GM12878 (cell line): ENCODE results near the gene MAGEH1. TPM values are rescaled to one million over a fixed set of nuclear protein-coding genes. Genes with fewer than 3 reads are reported as not detected.
"Not testable (repeated sequence)": the region's sequence is repeated elsewhere in the genome, so short reads cannot be mapped to it uniquely, and the experiment has no call there.

Source experiments
- ATAC-seq: fragments of 200-7000 bp; cut with Tn5 transposase; 3 replicates; pipeline ENCODE4 v1.9.1; 2020; ENCODE audit warnings: mild to moderate bottlenecking, moderate library complexity
- BruUV-seq: library from RNA; stranded (reverse); fragments of 400-500 nt; replicated peaks from 2 replicates; lab custom pipeline; 2021; lab: Mats Ljungman, UMichigan
- CTCF ChIA-PET: fragments of 300-600 bp; sonication (Branson Sonifier 250); formaldehyde crosslinking; extraction: SDS; loops from one replicate; lab custom pipeline; 2021; ENCODE audit warnings: inconsistent platforms; lab: Yijun Ruan, JAX
- POLR2A ChIA-PET: fragments of 350-600 bp; formaldehyde crosslinking; extraction: SDS; loops from one replicate; lab custom pipeline; 2021; ENCODE audit warnings: inconsistent platforms; lab: Charles Lee
- RAD21 ChIA-PET: fragments of 300-600 bp; sonication (Branson Sonifier 250); formaldehyde crosslinking; loops from one replicate; lab custom pipeline; 2023; ENCODE audit warnings: antibody characterized with exemption; ENCODE audit not compliant: unreplicated experiment; lab: Charles Lee
- SMC1A ChIA-PET: fragments of 300-600 bp; sonication (Branson Sonifier 250); formaldehyde crosslinking; loops from one replicate; lab custom pipeline; 2023; ENCODE audit not compliant: unreplicated experiment, uncharacterized antibody; lab: Charles Lee
- DNase-seq: peaks from one replicate; pipeline ENCODE4 v3.0.0-alpha.2; 2011; ENCODE audit warnings: low read depth, low spot score
- FAIRE-seq: peaks from 3 replicates; lab custom pipeline; 2011; peaks lifted over from hg19 to GRCh38; lab: Jason Lieb, UNC
- H2AFZ ChIP-seq: 2 replicates; pipeline ENCODE4 v1.6.0; 2011; ENCODE audit warnings: low read depth, low read length, control low read depth; ENCODE audit not compliant: control insufficient read depth
- H3K27ac ChIP-seq: 2 replicates; pipeline ENCODE4 v1.5.1; 2011; ENCODE audit warnings: control low read depth; ENCODE audit not compliant: control insufficient read depth, insufficient read depth
- H3K27me3 ChIP-seq, 2 experiments: replicated peaks in 1 of 2; 2 replicates each; pipeline versions ENCODE4 v1.6.0 to v1.6.1; 2011; ENCODE audit warnings: low read length in 1 of 2; ENCODE audit not compliant: control insufficient read depth in 2 of 2, insufficient read depth in 2 of 2
- H3K36me3 ChIP-seq, 2 experiments: 2 replicates each; pipeline ENCODE4 v1.5.1; 2011; ENCODE audit warnings: low read length in 1 of 2; ENCODE audit not compliant: control insufficient read depth in 2 of 2, insufficient read depth in 2 of 2
- H3K4me1 ChIP-seq: 2 replicates; pipeline ENCODE4 v1.6.1; 2011; ENCODE audit warnings: mild to moderate bottlenecking, low read length, moderate library complexity, mixed read lengths; ENCODE audit not compliant: control insufficient read depth, insufficient read depth
- H3K4me2 ChIP-seq: 2 replicates; pipeline ENCODE4 v1.6.0; 2011; ENCODE audit warnings: control low read depth; ENCODE audit not compliant: control insufficient read depth, insufficient read depth
- H3K4me3 ChIP-seq: fragments of 200-600 bp; sonication (generic); 2 replicates; pipeline ENCODE4 v1.5.1; 2016
- H3K79me2 ChIP-seq: 2 replicates; pipeline ENCODE4 v1.6.0; 2011; ENCODE audit warnings: low read length; ENCODE audit not compliant: control insufficient read depth, insufficient read depth
- H3K9ac ChIP-seq: 2 replicates; pipeline ENCODE4 v1.8.0; 2011; ENCODE audit warnings: low read length, control low read depth, mixed read lengths; ENCODE audit not compliant: control insufficient read depth, insufficient read depth
- H3K9me3 ChIP-seq: replicated peaks from 3 replicates; pipeline ENCODE4 v1.5.1; 2011; ENCODE audit warnings: mild to moderate bottlenecking, low read length; ENCODE audit not compliant: control insufficient read depth, insufficient read depth
- H4K20me1 ChIP-seq: 2 replicates; pipeline ENCODE4 v1.6.0; 2011; ENCODE audit not compliant: control insufficient read depth, insufficient read depth
- WGBS: methylation state at CpG from one replicate; pipeline ENCODE4 v1.1.6; 2016; ENCODE audit warnings: low lambda C conversion rate; ENCODE audit not compliant: insufficient replicate concordance, insufficient coverage; ENCODE audit errors: missing lambda C conversion rate; 5-methylcytosine and 5-hydroxymethylcytosine counted together
- in situ Hi-C: fragments of 300-500 bp; cut with MboI; formaldehyde crosslinking; loops from 9 replicates; pipeline ENCODE4 v1.14.3; 2018; ENCODE audit warnings: mixed read lengths
- intact Hi-C: fragments of 100-400 bp; cut with micrococcal nuclease; formaldehyde crosslinking; loops from one replicate; pipeline ENCODE4 v1.14.2; 2022; ENCODE audit not compliant: unreplicated experiment
- polyA plus RNA-seq, 11 experiments: library from polyadenylated mRNA; depleted of rRNA in 4 of 11; unstranded in 6 of 11; stranded (reverse) in 5 of 11; fragments of >200 nt; fragmentation: Nextera tagmentation in 4 of 11; fragmentation: Illumina TruSeq in 1 of 11; extraction: Ambion mirVana in 4 of 11; extraction: Trizol in 1 of 11; gene quantifications; 1 replicate in 1 of 11; 2 replicates in 10 of 11; pipeline versions ENCODE4 v1.2.1 to v1.2.3, GENCODE V29; 2011 to 2016; ENCODE audit warnings: inconsistent platforms in 2 of 11, missing spikeins in 2 of 11, low read depth in 1 of 11
- total RNA-seq, 4 experiments: library from RNA; depleted of rRNA in 3 of 4; stranded (reverse); fragments of >200 nt in 3 of 4; fragmentation: Illumina TruSeq in 1 of 4; extraction: Trizol in 1 of 4; gene quantifications; 2 replicates each; pipeline versions ENCODE4 v1.2.1 to v1.2.3, GENCODE V29; 2013 to 2021

Gene MAGEH1
- total and polyA plus RNA-seq, 10 of the 15 experiments (the other 5 are each of a cell fraction or from before 2014, with no cell fraction given), result 8.7 to 25.2 (median 18.3) TPM

GRCh38 chrX:55465108-55465507 lies 13.2 kb downstream of the MAGEH1 start:
- BruUV-seq, H3K27me3 ChIP-seq, ATAC-seq, H3K9me3 ChIP-seq, H3K27ac ChIP-seq, H4K20me1 ChIP-seq, POLR2A ChIA-PET, FAIRE-seq, H2AFZ ChIP-seq, intact Hi-C loops, H3K9ac ChIP-seq, DNase-seq, H3K4me2 ChIP-seq, H3K4me3 ChIP-seq, SMC1A ChIA-PET, H3K36me3 ChIP-seq, RAD21 ChIA-PET, H3K79me2 ChIP-seq, in situ Hi-C loops, CTCF ChIA-PET, H3K4me1 ChIP-seq: not testable (repeated sequence)
- no CpG with 5 or more reads among the region's 5 CpGs for WGBS

GRCh38 chrX:55465791-55466190 lies 13.9 kb downstream of the MAGEH1 start:
- in situ Hi-C loops, intact Hi-C loops, RAD21 ChIA-PET, H3K36me3 ChIP-seq, ATAC-seq, H2AFZ ChIP-seq, H3K4me2 ChIP-seq, SMC1A ChIA-PET, POLR2A ChIA-PET, CTCF ChIA-PET, H3K9ac ChIP-seq, DNase-seq, H4K20me1 ChIP-seq, H3K27ac ChIP-seq, BruUV-seq, H3K27me3 ChIP-seq, H3K4me1 ChIP-seq, H3K79me2 ChIP-seq, H3K4me3 ChIP-seq, H3K9me3 ChIP-seq: not testable (repeated sequence)
- FAIRE-seq, result peak; percentile 13
- WGBS, result no CpG with 5 or more reads among the region's 5 CpGs

- SMC1A ChIA-PET, BruUV-seq, H3K27ac ChIP-seq, RAD21 ChIA-PET, CTCF ChIA-PET, H3K4me2 ChIP-seq, ATAC-seq, H3K79me2 ChIP-seq, DNase-seq, H3K36me3 ChIP-seq, H4K20me1 ChIP-seq, H3K9me3 ChIP-seq, FAIRE-seq, H3K9ac ChIP-seq, H3K4me1 ChIP-seq, H3K27me3 ChIP-seq, H2AFZ ChIP-seq, H3K4me3 ChIP-seq, intact Hi-C loops, POLR2A ChIA-PET: not testable (repeated sequence)
- WGBS, result 48% methylated on average over 4 of the region's 8 CpGs
- in situ Hi-C loops, result loop anchor here (25.0 kb wide), 1 partner anchor 757 kb away; the partner anchor contains the start of gene KLF8
Measured at GRCh38 chrX:55479956-55480355, 28.0 kb downstream of the MAGEH1 start.
